D721Med (cell line): ENCODE results near the gene CHMP3.
"Not testable (repeated sequence)": the region's sequence is repeated elsewhere in the genome, so short reads cannot be mapped to it uniquely, and the experiment has no call there.

ENCODE experiments used
- DNase-seq: peaks from one replicate; pipeline ENCODE4 v3.0.0; 2011; ENCODE audit warnings: low spot score; ENCODE audit not compliant: insufficient read length
- FAIRE-seq: peaks from 2 replicates; lab custom pipeline; 2011; peaks lifted over from hg19 to GRCh38; lab: Jason Lieb, UNC
- TF ChIP-seq, protein P1 (sequence below): IDR thresholded peaks from 2 replicates; pipeline ENCODE4 v1.5.1; 2012; ENCODE audit warnings: mild to moderate bottlenecking, control low read depth; ENCODE audit not compliant: insufficient read depth; ENCODE audit errors: missing control alignments

CHMP3 gene

GRCh38 chr2:86566158-86566820 lies 3.0 kb upstream of the CHMP3 start:
- no peak for FAIRE-seq
- DNase-seq = no peak
- TF ChIP-seq, protein P1, sequence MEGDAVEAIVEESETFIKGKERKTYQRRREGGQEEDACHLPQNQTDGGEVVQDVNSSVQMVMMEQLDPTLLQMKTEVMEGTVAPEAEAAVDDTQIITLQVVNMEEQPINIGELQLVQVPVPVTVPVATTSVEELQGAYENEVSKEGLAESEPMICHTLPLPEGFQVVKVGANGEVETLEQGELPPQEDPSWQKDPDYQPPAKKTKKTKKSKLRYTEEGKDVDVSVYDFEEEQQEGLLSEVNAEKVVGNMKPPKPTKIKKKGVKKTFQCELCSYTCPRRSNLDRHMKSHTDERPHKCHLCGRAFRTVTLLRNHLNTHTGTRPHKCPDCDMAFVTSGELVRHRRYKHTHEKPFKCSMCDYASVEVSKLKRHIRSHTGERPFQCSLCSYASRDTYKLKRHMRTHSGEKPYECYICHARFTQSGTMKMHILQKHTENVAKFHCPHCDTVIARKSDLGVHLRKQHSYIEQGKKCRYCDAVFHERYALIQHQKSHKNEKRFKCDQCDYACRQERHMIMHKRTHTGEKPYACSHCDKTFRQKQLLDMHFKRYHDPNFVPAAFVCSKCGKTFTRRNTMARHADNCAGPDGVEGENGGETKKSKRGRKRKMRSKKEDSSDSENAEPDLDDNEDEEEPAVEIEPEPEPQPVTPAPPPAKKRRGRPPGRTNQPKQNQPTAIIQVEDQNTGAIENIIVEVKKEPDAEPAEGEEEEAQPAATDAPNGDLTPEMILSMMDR = no peak

- DNase-seq (no peak), FAIRE-seq (no peak)
Observed at GRCh38 chr2:86563650-86564061, 413 bp upstream of the CHMP3 start.

GRCh38 chr2:86562485-86562921 lies 740 bp downstream of the CHMP3 start:
- TF ChIP-seq, protein P1 = no peak
- no peak for DNase-seq
- no peak for FAIRE-seq

More at GRCh38 chr2:86563650-86564061, 413 bp upstream of the CHMP3 start:
- TF ChIP-seq, protein P1 = no peak

DNA sequence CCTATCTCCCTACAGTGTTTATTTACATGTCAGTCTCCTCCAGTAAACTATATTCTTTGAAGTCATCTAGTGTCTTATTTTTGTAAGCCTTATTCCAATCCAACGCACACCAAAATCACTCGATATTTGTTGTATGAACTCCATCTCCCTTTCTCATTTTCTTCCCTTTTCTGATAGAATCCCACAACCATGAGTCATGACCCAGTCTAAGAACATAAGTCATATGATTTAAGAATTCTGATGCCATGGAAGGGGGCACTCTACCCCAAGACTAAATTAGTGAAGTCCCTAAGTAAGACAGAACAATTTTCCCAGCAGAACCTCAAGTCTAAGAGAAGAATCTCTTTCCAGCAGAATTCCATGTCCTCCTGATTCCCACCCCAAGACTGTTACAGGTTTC lies 5.4 kb downstream of the CHMP3 start:
- no peak for FAIRE-seq
- TF ChIP-seq, protein P1 = no peak
- DNase-seq = no peak

- no peak for DNase-seq
- TF ChIP-seq, protein P1 = no peak
- FAIRE-seq = no peak
Observed at GRCh38 chr2:86556508-86556907, 6.7 kb downstream of the CHMP3 start.

DNA sequence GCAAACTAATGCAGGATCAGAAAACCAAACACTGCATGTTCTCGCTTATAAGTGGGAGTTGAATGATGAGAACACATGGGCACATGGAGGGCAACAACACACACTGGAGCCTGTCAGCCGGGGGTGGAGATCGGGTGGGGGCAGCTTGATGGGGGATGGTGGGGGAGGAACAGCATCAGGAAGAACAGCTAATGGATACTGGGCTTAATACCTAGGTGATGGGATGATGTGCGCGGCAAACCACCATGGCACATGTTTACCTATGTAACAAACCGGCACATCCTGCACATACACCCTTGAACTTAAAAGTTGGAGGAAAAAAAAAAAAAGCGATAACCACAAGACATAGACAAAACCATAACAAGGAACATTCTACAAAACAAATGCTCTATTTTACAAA lies 10.4 kb downstream of the CHMP3 start:
- FAIRE-seq (no peak), DNase-seq (no peak)
- TF ChIP-seq, protein P1 = no peak

- DNase-seq, FAIRE-seq: not testable (repeated sequence)
Observed at GRCh38 chr2:86549963-86550725, 13.1 kb downstream of the CHMP3 start.

GRCh38 chr2:86549440-86549839 lies 13.8 kb downstream of the CHMP3 start:
- FAIRE-seq = not testable (repeated sequence)

GRCh38 chr2:86548913-86549396 lies 14.3 kb downstream of the CHMP3 start:
- FAIRE-seq, DNase-seq: not testable (repeated sequence)

More at GRCh38 chr2:86549440-86549839, 13.8 kb downstream of the CHMP3 start:
- DNase-seq = not testable (repeated sequence)

- FAIRE-seq, DNase-seq: not testable (repeated sequence)
Observed at GRCh38 chr2:86548165-86548912, 14.9 kb downstream of the CHMP3 start.

GRCh38 chr2:86545296-86545924 lies 17.8 kb downstream of the CHMP3 start:
- DNase-seq, FAIRE-seq: not testable (repeated sequence)
